ENCODE measurements around the gene CCSER1.

GRCh38 chr4:90207887-90208454 lies 80.8 kb downstream of the CCSER1 start:
- no peak for TF ChIP-seq CTCF (IDR thresholded peaks at IDR 0.05)
- no peak for TF ChIP-seq POLR2A (IDR thresholded peaks at IDR 0.05)
